ENCODE results near the gene LTB4R2. TPM values are rescaled to one million over a fixed set of nuclear protein-coding genes. Genes with fewer than 3 reads are reported as not detected.
"Not testable (repeated sequence)": the region's sequence is repeated elsewhere in the genome, so short reads cannot be mapped to it uniquely, and the experiment has no call there.

The LTB4R2 gene
- total and polyA plus RNA-seq, 2 donors (not counting 3 experiments of a cell fraction or from before 2014, with no cell fraction given) = 5.5 to 13.1 TPM

DNA sequence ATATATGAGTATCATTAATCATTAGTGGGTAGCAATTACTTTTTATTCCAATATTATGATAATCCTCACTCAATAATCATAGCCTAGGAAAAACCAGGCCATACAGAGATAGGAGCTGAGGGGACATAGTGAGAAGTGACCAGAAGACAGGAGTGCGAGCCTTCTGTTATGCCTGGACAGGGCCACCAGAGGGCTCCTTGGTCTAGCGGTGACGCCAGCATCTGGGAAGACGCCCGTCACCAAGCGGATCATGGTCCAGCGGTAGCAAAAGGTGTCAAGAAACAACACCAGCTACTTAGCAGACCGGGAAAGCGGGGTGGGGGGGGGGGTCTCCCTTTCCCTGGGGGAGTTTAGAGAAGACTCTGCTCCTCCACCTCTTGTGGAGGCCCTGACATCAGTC, 18.0 kb downstream of the LTB4R2 start:
- H3K27ac ChIP-seq (ENCODE audit: insufficient read depth, low read depth, low read length); H3K79me2 ChIP-seq (ENCODE audit: control insufficient read depth, insufficient read depth, low read length); H3K27me3 ChIP-seq (ENCODE audit: control insufficient read depth in 2 of 2, insufficient read depth in 2 of 2, low read length in 2 of 2); DNase-seq (ENCODE audit: low read depth, low spot score); dilution Hi-C loops (cut with MboI; ENCODE audit: extremely low pct_ligation_motif_present, low sequenced_read_pairs); H3K9me3 ChIP-seq (replicated peaks; ENCODE audit: control insufficient read depth, insufficient read depth, low read length); FAIRE-seq; H2AFZ ChIP-seq (ENCODE audit: low read depth, low read length); H3K4me2 ChIP-seq (ENCODE audit: insufficient read depth, low read length); H4K20me1 ChIP-seq (replicated peaks; ENCODE audit: control insufficient read depth, extremely low read depth, insufficient read depth, low read length); H3K4me3 ChIP-seq (replicated peaks in 1 of 3; ENCODE audit: insufficient read depth in 1 of 3, low read depth in 1 of 3, low read length in 3 of 3); BruUV-seq (replicated peaks); H3K9ac ChIP-seq (replicated peaks; ENCODE audit: extremely low read depth, insufficient read depth, low read length); H3K9me1 ChIP-seq (replicated peaks; ENCODE audit: control insufficient read depth, extremely low read depth, insufficient read depth, low read length); POLR2A ChIA-PET: not testable (repeated sequence)
- H3K4me1 ChIP-seq (ENCODE audit: control insufficient read depth, extremely low read depth, insufficient read depth, low read length) = peaks cover 12% of the 10 kb centered on the region
- intact Hi-C loops (cut with micrococcal nuclease) = loop anchor here (1.0 kb wide), 2 partner anchors 103 to 108 kb away; no protein-coding TSS in a partner anchor
- CTCF ChIA-PET = interaction anchor here (0.7 to 20.1 kb wide), 4 partner anchors 8 to 106 kb away, joined by 3 to 811 read pairs (median 6); partner anchors contain the start of genes CBLN3 and KHNYN
- H3K36me3 ChIP-seq (ENCODE audit: control insufficient read depth in 2 of 2, extremely low read depth in 1 of 2, insufficient read depth in 2 of 2, low read length in 2 of 2) = peaks cover 0 to 16% of the 10 kb centered on the region in 2 experiments
- TF ChIP-seq, protein P1, sequence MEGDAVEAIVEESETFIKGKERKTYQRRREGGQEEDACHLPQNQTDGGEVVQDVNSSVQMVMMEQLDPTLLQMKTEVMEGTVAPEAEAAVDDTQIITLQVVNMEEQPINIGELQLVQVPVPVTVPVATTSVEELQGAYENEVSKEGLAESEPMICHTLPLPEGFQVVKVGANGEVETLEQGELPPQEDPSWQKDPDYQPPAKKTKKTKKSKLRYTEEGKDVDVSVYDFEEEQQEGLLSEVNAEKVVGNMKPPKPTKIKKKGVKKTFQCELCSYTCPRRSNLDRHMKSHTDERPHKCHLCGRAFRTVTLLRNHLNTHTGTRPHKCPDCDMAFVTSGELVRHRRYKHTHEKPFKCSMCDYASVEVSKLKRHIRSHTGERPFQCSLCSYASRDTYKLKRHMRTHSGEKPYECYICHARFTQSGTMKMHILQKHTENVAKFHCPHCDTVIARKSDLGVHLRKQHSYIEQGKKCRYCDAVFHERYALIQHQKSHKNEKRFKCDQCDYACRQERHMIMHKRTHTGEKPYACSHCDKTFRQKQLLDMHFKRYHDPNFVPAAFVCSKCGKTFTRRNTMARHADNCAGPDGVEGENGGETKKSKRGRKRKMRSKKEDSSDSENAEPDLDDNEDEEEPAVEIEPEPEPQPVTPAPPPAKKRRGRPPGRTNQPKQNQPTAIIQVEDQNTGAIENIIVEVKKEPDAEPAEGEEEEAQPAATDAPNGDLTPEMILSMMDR (IDR thresholded peaks at IDR 0.05; ENCODE audit: extremely low read depth in 1 of 2, insufficient read depth in 1 of 2, low read depth in 1 of 2, low read length in 2 of 2) = peak; percentile 18 to 40

DNA sequence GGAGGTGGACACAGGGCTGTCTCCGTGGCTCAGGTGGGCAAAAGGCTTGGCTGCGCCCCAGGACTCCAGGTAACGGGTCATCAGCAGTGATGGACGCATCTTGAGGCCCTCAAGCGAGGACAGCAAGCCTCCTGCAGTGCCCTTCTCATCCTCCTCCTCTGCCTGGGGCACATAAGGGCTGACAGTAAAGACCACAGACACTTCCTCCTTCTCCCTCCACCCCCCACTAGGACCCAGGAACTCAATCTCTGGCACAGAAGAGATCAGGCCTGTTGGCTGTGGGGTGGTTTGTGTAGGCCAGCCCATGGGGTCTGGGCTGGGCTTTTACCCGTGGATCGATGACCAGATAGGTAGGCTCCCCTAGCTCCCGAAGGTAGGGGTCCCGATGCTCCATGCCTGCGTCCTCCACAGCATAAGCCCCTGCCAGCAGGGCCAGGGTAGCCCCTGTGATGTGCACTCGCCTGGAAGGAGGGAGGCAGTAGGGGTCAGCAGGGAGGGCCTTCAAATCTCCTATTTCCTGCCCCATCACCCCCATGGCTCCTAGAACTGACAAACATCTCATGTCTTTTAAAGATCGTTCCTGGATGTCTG, 19.2 kb downstream of the LTB4R2 start:
- no peaks in the 10 kb centered on the region for H3K27me3 ChIP-seq (ENCODE audit: control insufficient read depth in 2 of 2, insufficient read depth in 2 of 2, low read length in 2 of 2)
- no peak overlapping the region for H3K9ac ChIP-seq (replicated peaks; ENCODE audit: extremely low read depth, insufficient read depth, low read length)
- intact Hi-C loops (cut with micrococcal nuclease) (no loop called here), dilution Hi-C loops (cut with MboI; ENCODE audit: extremely low pct_ligation_motif_present, low sequenced_read_pairs) (no loop called here)
- H3K9me3 ChIP-seq (replicated peaks; ENCODE audit: control insufficient read depth, insufficient read depth, low read length) = no peaks in the 10 kb centered on the region
- no peak for TF ChIP-seq FOS (IDR thresholded peaks at IDR 0.05; ENCODE audit: borderline replicate concordance, insufficient read depth, low read length)
- TF ChIP-seq POLR2A (IDR thresholded peaks at IDR 0.05; ENCODE audit: low read depth, low read length) = no peak
- TF ChIP-seq, protein P1 (IDR thresholded peaks at IDR 0.05; ENCODE audit: extremely low read depth in 1 of 2, insufficient read depth in 1 of 2, low read depth in 1 of 2, low read length in 2 of 2) = no peak
- TF ChIP-seq GATA2 (IDR thresholded peaks at IDR 0.05; ENCODE audit: insufficient read depth, insufficient read length, low read depth, low read length) = no peak
- TF ChIP-seq JUN (IDR thresholded peaks at IDR 0.05; ENCODE audit: borderline replicate concordance, insufficient read depth, insufficient read length, low read depth) = no peak
- TF ChIP-seq MYC (IDR thresholded peaks at IDR 0.05; ENCODE audit: low read depth, low read length) = no peak
- TF ChIP-seq, protein P2, sequence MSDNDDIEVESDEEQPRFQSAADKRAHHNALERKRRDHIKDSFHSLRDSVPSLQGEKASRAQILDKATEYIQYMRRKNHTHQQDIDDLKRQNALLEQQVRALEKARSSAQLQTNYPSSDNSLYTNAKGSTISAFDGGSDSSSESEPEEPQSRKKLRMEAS (IDR thresholded peaks at IDR 0.05; ENCODE audit: insufficient read depth, insufficient read length) = no peak
- TF ChIP-seq POLR2AphosphoS5 (IDR thresholded peaks at IDR 0.05; ENCODE audit: insufficient read depth, low read depth, low read length) = no peak
- TF ChIP-seq EZH2 (IDR thresholded peaks at IDR 0.05; ENCODE audit: borderline replicate concordance, low read depth, low read length, severe bottlenecking) = no peak
- POLR2A ChIA-PET = no interaction called here
- H3K4me1 ChIP-seq (ENCODE audit: control insufficient read depth, extremely low read depth, insufficient read depth, low read length) = peaks cover 17% of the 10 kb centered on the region
- H3K9me1 ChIP-seq (replicated peaks; ENCODE audit: control insufficient read depth, extremely low read depth, insufficient read depth, low read length) = no peaks in the 10 kb centered on the region
- no peak overlapping the region for H3K27ac ChIP-seq (ENCODE audit: insufficient read depth, low read depth, low read length)
- CTCF ChIA-PET = interaction anchor here (1.2 to 20.1 kb wide), 2 partner anchors 32 to 105 kb away, joined by 5 to 811 read pairs; partner anchors contain the start of genes CBLN3 and KHNYN
- no TSS peak for BruUV-seq (replicated peaks)
- FAIRE-seq = no peak
- H3K4me2 ChIP-seq (ENCODE audit: insufficient read depth, low read length) = no peak overlapping the region
- H4K20me1 ChIP-seq (replicated peaks; ENCODE audit: control insufficient read depth, extremely low read depth, insufficient read depth, low read length) = no peaks in the 10 kb centered on the region
- DNase-seq (ENCODE audit: low read depth, low spot score) = no peak
- H3K4me3 ChIP-seq (replicated peaks in 1 of 3; ENCODE audit: insufficient read depth in 1 of 3, low read depth in 1 of 3, low read length in 3 of 3) = no peak overlapping the region
- H3K36me3 ChIP-seq (ENCODE audit: control insufficient read depth in 2 of 2, extremely low read depth in 1 of 2, insufficient read depth in 2 of 2, low read length in 2 of 2) = peaks cover 0 to 13% of the 10 kb centered on the region in 2 experiments
- no peaks in the 10 kb centered on the region for H3K79me2 ChIP-seq (ENCODE audit: control insufficient read depth, insufficient read depth, low read length)
- no peak overlapping the region for H2AFZ ChIP-seq (ENCODE audit: low read depth, low read length)

All from endothelial cell of umbilical vein (primary cell).